ENCODE results near the gene LRRC26.

DNA sequence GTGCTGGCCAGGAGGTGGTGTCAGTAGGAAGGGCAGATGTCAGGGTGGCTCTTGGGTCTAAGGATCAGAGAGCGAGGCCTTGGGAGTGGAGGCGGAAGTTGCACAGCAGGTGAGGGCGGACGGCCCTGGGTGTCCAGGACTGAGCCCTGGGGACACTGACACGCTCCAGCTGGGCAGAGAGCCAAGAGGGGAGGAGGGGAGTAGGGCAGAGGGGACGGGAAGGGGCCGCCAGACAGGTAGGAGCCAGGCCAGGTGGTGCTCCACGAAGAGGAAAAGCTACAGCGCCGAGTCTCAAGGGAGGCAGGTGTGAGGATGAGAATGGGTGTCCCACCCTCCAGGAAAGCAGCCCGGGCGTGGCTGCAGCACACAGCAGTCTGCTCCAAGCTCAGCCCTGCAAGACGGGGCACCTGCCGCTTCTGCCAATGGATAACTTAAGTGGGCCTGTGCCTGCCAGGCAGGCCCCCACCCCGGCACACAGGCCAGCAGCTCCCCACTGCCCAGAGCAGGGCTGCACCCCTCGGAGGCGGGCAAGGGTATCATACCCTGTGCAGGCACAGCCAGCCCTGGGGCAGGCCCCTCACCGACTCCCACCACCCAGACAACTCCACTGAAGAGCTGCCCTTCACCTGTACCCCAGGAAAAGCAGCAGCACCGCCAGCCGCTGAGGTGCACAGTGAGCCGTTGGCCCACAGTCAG is 25.8 kb upstream of the LRRC26 start:
- TF ChIP-seq EZH2 (IDR thresholded peaks at IDR 0.05) (no peak), POLR2AphosphoS5 (IDR thresholded peaks at IDR 0.05; ENCODE audit: borderline replicate concordance, low read depth, low read length) (no peak), FOXP2 (optimal IDR thresholded peaks at IDR 0.05; ENCODE audit: control extremely low read depth, extremely low read length, insufficient read depth) (no peak)

Data from SK-N-MC (cell line).